ENCODE results near the gene VPS52. TPM values are rescaled to one million over a fixed set of nuclear protein-coding genes. Genes with fewer than 3 reads are reported as not detected.

VPS52 gene
- total RNA-seq, 1 experiment from 2014 or later = 47.1 TPM

DNA sequence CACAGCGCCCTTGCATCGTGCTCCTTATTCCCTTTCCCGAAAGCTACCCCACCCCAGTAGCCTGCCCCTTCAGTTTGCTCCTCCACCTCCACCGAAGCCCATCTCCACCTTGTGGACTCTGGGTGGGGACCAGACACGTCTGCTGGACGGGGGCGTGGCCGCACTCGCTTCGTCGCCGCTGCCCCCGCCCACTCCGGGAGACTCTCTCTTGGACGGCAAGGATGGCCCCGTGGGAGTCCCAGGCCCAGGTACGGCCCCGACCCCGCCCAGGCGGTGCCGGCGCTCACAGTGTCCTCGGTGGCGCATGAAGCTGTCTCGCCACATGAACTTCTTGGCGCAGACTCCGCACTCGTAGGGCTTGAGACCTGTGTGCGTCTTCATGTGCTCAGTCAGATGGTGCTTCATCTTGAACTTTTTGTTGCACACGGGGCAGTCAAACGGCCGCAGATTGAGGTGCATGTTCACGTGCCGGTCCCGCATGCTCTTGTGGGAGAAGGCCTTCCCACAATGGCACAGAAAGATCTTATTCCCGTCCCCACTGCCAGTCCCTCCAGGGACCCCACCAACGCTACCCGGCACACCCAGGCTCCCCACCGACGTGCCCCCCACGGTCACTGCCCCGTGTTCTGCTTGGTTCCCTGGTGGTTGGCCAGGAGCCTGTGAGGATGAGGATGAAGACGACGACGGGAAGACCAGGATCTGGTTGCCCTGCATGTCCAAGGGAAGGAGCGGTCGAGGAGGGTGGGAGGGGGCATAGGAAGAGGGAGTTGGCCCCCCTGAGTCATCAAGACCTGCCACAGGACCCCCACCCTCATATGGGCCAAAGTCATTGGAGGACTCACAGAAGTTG lies 43.5 kb upstream of the VPS52 start:
- Histone ChIP-seq H4K8ac (replicated peaks; ENCODE audit: insufficient read length, low read depth, low read length) (no peak overlapping the region), H3K18ac (ENCODE audit: insufficient read length, low read depth, low read length) (peak overlapping the region; percentile 9), H2BK12ac (ENCODE audit: insufficient read length, low read depth, low read length) (no peak overlapping the region), H2BK20ac (ENCODE audit: low read depth, low read length, poor library complexity, severe bottlenecking) (no peak overlapping the region), H3T11ph (ENCODE audit: low read length) (no peak overlapping the region), H3K4me2 (ENCODE audit: insufficient read depth, insufficient read length, low read length) (peak overlapping the region; percentile 92), H2BK15ac (ENCODE audit: low read depth, low read length) (no peak overlapping the region), H2AK5ac (ENCODE audit: insufficient read length, low read length) (no peak overlapping the region), H3K23ac (ENCODE audit: insufficient read length, low read depth, low read length) (no peak overlapping the region), H2BK5ac (ENCODE audit: insufficient read length, low read length) (no peak overlapping the region), H3K27ac (ENCODE audit: insufficient read length, low read depth, low read length) (no peak overlapping the region), H3K79me2 (ENCODE audit: insufficient read depth, low read length) (no peaks in the 10 kb centered on the region; the same call in 1 of the 2 replicates), H3K79me1 (ENCODE audit: insufficient read depth, low read depth, low read length, poor library complexity, severe bottlenecking) (peaks cover under 1% of the 10 kb centered on the region), H3K56ac (ENCODE audit: insufficient read length, low read depth, low read length) (no peak overlapping the region), H3K27me3 (ENCODE audit: insufficient read depth, low read length) (no peaks in the 10 kb centered on the region), H2AFZ (ENCODE audit: low read length) (no peak overlapping the region), H3K23me2 (ENCODE audit: insufficient read length, low read depth, low read length, poor library complexity, severe bottlenecking) (peaks cover 31% of the 10 kb centered on the region), H3K9me3 (ENCODE audit: control insufficient read depth, low read depth, low read length) (no peaks in the 10 kb centered on the region), H4K20me1 (ENCODE audit: control insufficient read depth, insufficient read depth, insufficient read length) (no peaks in the 10 kb centered on the region), H3K9ac (ENCODE audit: extremely low read depth, insufficient read length, low read length) (no peak overlapping the region), H2BK120ac (ENCODE audit: low read depth, low read length, poor library complexity, severe bottlenecking) (no peak overlapping the region), H4K5ac (ENCODE audit: insufficient read length, low read depth, low read length) (no peak overlapping the region), H3K4ac (ENCODE audit: low read depth, low read length) (no peak overlapping the region), H4K91ac (ENCODE audit: insufficient read length, low read depth, low read length) (no peak overlapping the region), H3K4me1 (ENCODE audit: insufficient read depth, low read length) (no peaks in the 10 kb centered on the region), H3K14ac (ENCODE audit: insufficient read depth, low read length) (no peak overlapping the region)
- no peaks in the 10 kb centered on the region; the same call in 1 of the 2 replicates for H3K27me3 Mint-ChIP-seq (ENCODE audit: low read depth)
- peak; percentile 79 for DNase-seq
- peak overlapping the region in 1 of 3 experiments; percentile 68; a peak in 2 of 7 replicates for H3K27ac Mint-ChIP-seq
- peaks cover 14 to 34% (median 26%) of the 10 kb centered on the region in 3 experiments; a peak in 6 of 7 replicates for H3K36me3 Mint-ChIP-seq (ENCODE audit: insufficient read depth in 1 of 3, low read depth in 3 of 3)
- no peak for TF ChIP-seq CTCF (conservative IDR thresholded peaks at IDR 0.05)
- peaks cover 47 to 52% of the 10 kb centered on the region in 2 experiments for H3K4me1 Mint-ChIP-seq
- peak overlapping the region; percentile 83 to 97 for H3K4me3 Mint-ChIP-seq
- no peaks in the 10 kb centered on the region for H3K9me3 Mint-ChIP-seq
- WGBS (ENCODE audit: extremely low coverage, insufficient read length, low lambda C conversion rate) = no CpG with 5 or more reads among the region's 47 CpGs
